HG03378 (cell line): ENCODE data around the gene NAGLU.
"Not testable (repeated sequence)": the region's sequence is repeated elsewhere in the genome, so short reads cannot be mapped to it uniquely, and the experiment has no call there.

Experiments used
- ATAC-seq: cut with Tn5 transposase; IDR thresholded peaks from one replicate; pipeline ENCODE4 v1.9.1; 2021; ENCODE audit warnings: mild to moderate bottlenecking, moderate library complexity; ENCODE audit not compliant: unreplicated experiment

The NAGLU gene

GRCh38 chr17:42521036-42521435 lies 15.0 kb upstream of the NAGLU start:
- ATAC-seq: no peak

GRCh38 chr17:42521666-42522262 lies 14.3 kb upstream of the NAGLU start:
- ATAC-seq: no peak

GRCh38 chr17:42522263-42522790 lies 13.7 kb upstream of the NAGLU start:
- ATAC-seq: no peak

DNA sequence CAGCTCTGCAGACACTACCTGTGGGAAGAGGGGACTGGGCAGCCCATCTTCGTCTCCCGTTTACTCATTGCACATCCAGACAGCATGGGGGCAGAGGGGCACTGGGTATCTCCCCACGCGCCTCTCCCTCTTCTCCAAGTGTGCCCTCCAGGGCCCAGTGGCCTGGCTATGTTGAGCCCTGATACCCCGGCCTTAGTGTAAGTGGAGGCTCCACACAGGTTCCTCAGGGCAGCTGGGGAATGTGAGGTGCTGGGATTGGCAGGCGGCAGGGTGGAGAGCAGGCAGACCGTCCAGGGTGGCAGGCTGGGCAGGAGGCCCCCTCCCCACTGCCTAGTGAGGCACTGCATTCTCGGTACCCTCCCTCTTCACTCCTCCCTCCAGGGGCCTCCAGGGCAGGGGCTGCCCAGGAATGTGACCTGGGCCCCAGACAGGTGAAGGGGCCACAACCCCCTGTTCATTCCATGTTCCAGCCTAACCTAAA lies 13.2 kb upstream of the NAGLU start:
- ATAC-seq: no peak

DNA sequence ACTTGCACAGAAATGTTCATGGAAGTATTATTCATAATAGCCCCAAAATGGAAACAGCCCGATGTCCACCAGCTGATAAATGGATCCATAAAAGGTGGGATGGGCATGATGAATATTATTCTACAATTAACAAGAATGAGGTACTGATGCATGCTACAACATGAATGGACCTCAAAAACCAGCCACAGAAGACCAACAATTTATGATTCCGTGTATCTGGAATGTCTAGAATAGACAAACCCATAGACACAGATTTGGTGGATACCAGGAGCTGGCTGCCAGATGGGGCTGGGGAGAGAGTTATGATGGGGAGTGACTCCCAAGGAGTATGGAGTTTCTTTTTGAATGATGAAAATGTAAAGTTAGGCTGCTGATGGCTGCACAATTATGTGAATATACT lies 10.8 kb upstream of the NAGLU start:
- no peak for ATAC-seq

DNA sequence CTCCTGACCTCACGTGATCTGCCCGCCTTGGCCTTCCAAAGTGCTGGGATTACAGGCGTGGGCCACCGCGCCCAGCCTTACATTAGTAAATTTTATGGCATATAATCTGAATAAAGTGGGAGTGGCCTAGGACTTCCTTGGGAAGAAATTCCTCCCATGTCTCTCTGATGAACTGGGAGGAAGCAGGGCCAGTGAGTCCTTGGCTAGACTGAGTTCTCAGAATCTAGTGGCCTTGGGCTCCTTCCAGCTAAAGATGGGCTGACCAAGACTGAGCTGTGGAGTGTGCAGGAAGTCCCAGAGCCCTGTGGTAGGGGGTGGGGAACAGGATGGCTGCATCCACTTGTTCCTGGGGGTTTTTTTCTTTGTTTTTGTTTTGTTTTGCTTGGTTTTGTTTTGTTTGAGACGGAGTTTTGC lies 10.0 kb upstream of the NAGLU start:
- no peak for ATAC-seq

GRCh38 chr17:42527932-42528331 lies 8.1 kb upstream of the NAGLU start:
- no peak for ATAC-seq

- no peak for ATAC-seq
Measured at GRCh38 chr17:42529061-42529460, 7.0 kb upstream of the NAGLU start.

- ATAC-seq: no peak
Measured at GRCh38 chr17:42530952-42531454, 5.0 kb upstream of the NAGLU start.

DNA sequence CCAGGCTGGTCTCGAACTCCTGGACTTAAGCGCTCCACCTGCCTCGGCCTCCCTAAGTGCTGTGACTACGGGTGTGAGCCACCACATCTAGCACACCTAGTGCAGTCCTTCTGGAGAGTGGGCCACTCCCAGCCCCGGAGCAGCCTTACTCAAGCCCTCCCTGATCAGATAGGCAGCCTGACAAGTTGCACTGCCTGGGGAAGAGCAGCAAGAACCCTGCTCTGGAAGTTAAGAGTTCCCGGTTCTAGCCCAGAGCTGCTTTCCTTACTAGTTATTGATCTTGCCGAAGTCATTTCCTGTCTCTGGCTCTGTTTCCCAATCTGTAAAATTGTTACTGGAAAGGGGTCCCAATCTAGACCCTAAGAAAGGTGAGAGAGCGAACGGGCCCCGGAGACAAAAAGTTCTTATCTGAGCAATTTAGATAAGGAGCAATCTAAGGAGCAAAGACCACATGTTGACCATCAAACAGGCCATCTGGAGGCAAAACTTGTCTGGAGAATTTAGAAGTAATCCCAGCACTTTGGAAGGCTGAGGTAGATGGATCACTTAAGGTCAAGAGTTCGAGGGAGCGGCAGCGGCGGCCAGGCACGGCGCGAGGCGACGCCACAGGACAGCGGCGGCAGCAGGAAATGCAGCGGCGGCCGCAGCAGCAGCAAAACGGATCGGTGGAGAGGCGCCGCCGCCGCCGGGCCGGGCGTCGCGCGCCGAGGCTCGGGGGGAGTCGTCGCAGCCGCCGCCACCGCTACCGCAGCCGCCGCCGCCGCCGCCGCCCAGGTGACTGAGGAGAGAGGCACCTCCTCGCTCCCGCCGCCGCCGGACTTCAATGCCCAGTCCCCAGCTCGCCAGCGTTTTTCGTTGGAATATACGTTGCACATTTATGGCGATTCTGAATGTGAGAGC lies 4.3 kb upstream of the NAGLU start:
- ATAC-seq: no peak

DNA sequence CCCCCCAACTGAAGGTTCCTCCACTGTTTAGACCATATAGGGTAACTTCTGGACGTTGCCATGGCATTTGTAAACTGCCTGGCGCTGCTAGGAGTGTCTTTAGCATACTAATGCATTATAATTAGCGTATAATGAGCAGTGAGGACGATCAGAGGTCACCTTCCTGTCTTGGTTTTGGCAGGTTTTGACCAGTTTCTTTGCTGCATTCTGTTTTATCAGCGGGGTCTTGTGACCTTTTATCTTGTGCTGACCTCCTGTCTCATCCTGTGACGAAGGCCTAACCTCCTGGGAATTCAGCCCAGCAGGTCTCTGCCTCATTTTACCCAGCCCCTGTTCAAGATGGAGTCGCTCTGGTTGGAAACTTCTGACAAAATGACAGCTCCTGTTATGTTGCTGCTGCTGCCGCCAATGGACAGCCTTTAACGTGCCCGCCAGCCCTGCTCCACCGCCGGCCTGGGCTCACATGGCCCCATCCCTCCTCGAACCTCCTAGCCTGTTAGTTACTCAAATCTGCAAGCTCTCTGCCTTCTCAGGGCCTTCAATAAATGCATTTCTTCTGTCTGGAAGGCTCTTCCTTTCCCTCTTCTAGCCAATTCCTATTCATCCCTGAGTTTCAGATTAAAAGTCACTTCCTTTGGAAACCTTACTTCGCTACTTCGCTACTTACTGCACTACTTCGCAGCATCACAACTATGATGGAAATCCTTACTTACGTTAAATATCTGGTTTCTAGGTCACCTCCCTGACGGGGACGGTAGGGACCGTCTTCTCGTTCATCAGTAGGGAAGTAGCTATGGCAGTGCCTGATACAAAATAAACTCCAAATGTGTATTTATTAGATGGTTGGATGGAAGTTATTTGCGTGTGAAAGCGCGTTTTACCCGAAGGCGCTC lies 640 bp upstream of the NAGLU start:
- peak; percentile 19 for ATAC-seq

GRCh38 chr17:42536372-42537155 lies 523 bp downstream of the NAGLU start:
- ATAC-seq: peak; percentile 29

DNA sequence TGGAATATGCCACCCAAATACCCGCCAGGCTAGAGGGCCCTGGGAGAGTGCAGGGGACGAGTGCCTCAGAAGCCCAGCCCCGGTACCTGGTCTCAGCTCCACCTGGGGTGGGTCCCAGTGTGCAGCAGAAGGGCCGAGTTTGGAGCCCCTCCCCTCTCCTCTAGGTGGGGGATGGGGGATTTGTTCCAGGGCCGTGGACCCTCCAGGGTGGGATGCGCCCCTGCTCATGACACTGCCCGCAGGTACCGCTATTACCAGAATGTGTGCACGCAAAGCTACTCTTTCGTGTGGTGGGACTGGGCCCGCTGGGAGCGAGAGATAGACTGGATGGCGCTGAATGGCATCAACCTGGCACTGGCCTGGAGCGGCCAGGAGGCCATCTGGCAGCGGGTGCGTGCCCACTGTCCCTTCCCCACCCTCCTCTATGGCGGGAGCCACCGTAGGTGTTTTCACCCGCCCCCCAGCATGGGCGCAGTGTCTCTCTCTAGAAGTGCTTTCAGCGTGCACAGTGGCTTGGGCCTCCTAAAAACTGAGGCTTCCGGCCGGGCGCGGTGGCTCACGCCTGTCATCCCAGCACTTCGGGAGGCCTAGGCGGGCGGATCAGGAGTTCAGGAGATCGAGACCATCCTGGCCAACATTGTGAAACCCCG lies 1.2 kb downstream of the NAGLU start:
- no peak for ATAC-seq

DNA sequence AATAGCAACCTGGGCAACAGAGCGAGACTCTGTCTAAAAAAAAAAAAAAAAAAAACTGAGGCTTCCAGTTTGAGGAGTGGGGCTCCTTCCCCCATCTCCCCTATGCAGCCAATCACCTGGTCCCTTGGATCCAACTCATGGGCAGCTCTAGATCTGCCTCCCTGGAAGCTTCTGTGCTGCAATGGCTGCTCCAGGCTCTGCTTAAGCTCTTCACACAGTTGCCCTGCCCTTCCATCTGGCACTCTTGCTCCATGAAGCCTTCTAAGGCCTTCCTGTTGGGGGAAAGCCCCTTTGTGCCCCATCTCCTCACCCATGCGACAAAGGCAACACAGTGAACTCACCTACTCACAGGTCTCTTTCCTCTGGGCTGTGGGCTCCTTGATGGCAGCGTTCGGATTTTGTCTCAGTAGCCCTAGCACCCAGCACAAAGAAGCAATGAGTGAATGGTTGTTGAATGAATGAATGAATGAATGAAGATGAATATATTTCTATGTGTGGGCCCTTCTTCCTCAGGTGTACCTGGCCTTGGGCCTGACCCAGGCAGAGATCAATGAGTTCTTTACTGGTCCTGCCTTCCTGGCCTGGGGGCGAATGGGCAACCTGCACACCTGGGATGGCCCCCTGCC lies 1.9 kb downstream of the NAGLU start:
- ATAC-seq: no peak

DNA sequence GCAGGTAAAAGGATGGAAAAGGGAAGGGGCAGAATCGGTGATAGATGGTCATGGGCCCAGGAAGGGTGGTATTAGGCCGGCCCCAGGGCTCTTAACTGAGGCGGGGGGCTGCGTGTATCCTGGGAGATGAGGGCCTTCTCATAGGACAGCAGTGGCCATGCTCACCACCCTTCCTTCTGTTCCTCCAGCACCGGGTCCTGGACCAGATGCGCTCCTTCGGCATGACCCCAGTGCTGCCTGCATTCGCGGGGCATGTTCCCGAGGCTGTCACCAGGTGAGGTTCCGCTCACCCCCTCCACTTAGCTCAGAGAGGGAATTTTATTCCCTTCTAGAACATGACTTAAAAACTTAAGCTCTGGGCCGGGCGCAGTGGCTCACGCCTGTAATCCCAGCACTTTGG lies 2.4 kb downstream of the NAGLU start:
- ATAC-seq: no peak

DNA sequence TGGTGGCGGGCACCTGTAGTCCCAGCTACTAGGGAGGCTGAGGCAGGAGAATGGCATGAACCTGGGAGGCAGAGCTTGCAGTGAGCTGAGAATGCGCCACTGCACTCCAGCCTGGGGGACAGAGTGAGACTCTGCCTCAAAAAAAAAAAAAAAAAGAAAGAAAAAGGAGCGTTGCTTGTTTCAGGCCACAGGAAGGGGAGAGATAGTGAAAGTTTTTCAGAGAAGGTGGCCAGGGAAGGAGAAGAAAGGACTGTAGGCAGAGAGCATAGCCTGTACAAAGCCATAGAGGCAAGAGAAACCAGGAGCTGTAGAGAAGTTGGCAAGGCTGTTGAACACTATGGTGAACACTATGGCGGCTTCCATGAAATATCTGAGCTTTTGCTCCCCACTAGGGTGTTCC lies 4.5 kb downstream of the NAGLU start:
- not testable (repeated sequence) for ATAC-seq

- ATAC-seq: no peak
Measured at GRCh38 chr17:42541041-42541833, 5.2 kb downstream of the NAGLU start.
